ENCODE results near the gene NR6A1. TPM values are rescaled to one million over a fixed set of nuclear protein-coding genes. Genes with fewer than 3 reads are reported as not detected.

The NR6A1 gene
- not detected for total RNA-seq
- polyA plus RNA-seq (2013, experiment 1 of 2): 0.13 TPM
- 0.15 TPM for polyA plus RNA-seq (2013, experiment 2 of 2)
- total RNA-seq: 0 to 8.8 (median 0.59) reads per million in 172 experiments

- Mint-ChIP-seq H3K27me3 (peaks cover 87% of the 10 kb centered on the region), H3K36me3 (ENCODE audit: low read depth) (no peaks in the 10 kb centered on the region), H3K4me1 (ENCODE audit: low read depth) (peaks cover 39% of the 10 kb centered on the region), H3K27ac (peak within 1 kb of the TSS; percentile 32), H3K4me3 (peak within 1 kb of the TSS; percentile 90), H3K9me3 (no peaks in the 10 kb centered on the region)
- H3K9me3 ChIP-seq (ENCODE audit: control insufficient read depth in 1 of 2, insufficient read depth in 1 of 2, low read length in 2 of 2): peaks cover 0 to 4% of the 10 kb centered on the region in 2 experiments
- DNase-seq (peak; percentile 81 to 97 (median 90)), ATAC-seq (ENCODE audit: poor library complexity) (peak; percentile 88)
- peak within 1 kb of the TSS; percentile 59 for H3K4me3 ChIP-seq (ENCODE audit: low read length)
- peaks cover 34 to 71% of the 10 kb centered on the region in 2 experiments for H3K27me3 ChIP-seq (ENCODE audit: control insufficient read depth in 1 of 2, insufficient read depth in 2 of 2, low read length in 2 of 2)
- H3K27ac ChIP-seq (ENCODE audit: low read depth in 1 of 2, low read length in 2 of 2): no peak within 1 kb of the TSS
- TF ChIP-seq, protein P1, sequence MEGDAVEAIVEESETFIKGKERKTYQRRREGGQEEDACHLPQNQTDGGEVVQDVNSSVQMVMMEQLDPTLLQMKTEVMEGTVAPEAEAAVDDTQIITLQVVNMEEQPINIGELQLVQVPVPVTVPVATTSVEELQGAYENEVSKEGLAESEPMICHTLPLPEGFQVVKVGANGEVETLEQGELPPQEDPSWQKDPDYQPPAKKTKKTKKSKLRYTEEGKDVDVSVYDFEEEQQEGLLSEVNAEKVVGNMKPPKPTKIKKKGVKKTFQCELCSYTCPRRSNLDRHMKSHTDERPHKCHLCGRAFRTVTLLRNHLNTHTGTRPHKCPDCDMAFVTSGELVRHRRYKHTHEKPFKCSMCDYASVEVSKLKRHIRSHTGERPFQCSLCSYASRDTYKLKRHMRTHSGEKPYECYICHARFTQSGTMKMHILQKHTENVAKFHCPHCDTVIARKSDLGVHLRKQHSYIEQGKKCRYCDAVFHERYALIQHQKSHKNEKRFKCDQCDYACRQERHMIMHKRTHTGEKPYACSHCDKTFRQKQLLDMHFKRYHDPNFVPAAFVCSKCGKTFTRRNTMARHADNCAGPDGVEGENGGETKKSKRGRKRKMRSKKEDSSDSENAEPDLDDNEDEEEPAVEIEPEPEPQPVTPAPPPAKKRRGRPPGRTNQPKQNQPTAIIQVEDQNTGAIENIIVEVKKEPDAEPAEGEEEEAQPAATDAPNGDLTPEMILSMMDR (IDR thresholded peaks at IDR 0.05): no peak
- no peaks in the 10 kb centered on the region for H3K36me3 ChIP-seq (ENCODE audit: insufficient read depth, low read length)
- intact Hi-C loops (cut with DNase I, micrococcal nuclease): loop anchor here (1.0 to 5.0 kb wide), 4 partner anchors 90 to 372 kb away; partner anchors contain the start of genes GOLGA1 (in 1 of the 2), PSMB7 (in 1 of the 2), RPL35 (in 1 of the 2) and SCAI (in 1 of the 2)
- POLR2A ChIA-PET: interaction anchor here (0.6 to 4.4 kb wide), 5 partner anchors 82 to 157 kb away, joined by 3 to 21 read pairs (median 3); partner anchors contain the start of genes ARPC5L, RPL35 and WDR38
- CTCF ChIA-PET: interaction anchor here (1.1 to 9.2 kb wide), 5 partner anchors 59 to 123 kb away, joined by 3 to 106 read pairs (median 4); partner anchors contain the start of gene WDR38
- peaks cover 32% of the 10 kb centered on the region for H3K4me1 ChIP-seq (ENCODE audit: insufficient read depth, low read length)
These were observed at the start of gene NR6A1 for GRCh38 chr9:124771021-124771866. NR6A1 (minus strand) TSS chr9:124771311.

- POLR2A ChIA-PET: no interaction called here
- H3K4me3 Mint-ChIP-seq: no peak overlapping the region
These were observed 47.5 kb upstream of the NR6A1 start for GRCh38 chr9:124818431-124819281.

GRCh38 chr9:124815601-124816000 is 44.5 kb upstream of the NR6A1 start:
- peaks cover 14% of the 10 kb centered on the region for H3K27me3 Mint-ChIP-seq
- DNase-seq (no peak), ATAC-seq (ENCODE audit: poor library complexity) (no peak)
- no peak overlapping the region for H3K27ac ChIP-seq (ENCODE audit: low read depth in 1 of 2, low read length in 2 of 2)
- TF ChIP-seq, protein P1 (IDR thresholded peaks at IDR 0.05): no peak
- H3K36me3 ChIP-seq (ENCODE audit: insufficient read depth, low read length): no peaks in the 10 kb centered on the region
- POLR2A ChIA-PET: no interaction called here
- H3K4me3 ChIP-seq (ENCODE audit: low read length): no peak overlapping the region
- H3K27me3 ChIP-seq (ENCODE audit: control insufficient read depth in 1 of 2, insufficient read depth in 2 of 2, low read length in 2 of 2): peaks cover 0 to 2% of the 10 kb centered on the region in 2 experiments
- H3K27ac Mint-ChIP-seq: no peak overlapping the region
- H3K4me1 ChIP-seq (ENCODE audit: insufficient read depth, low read length): peaks cover 4% of the 10 kb centered on the region
- no peaks in the 10 kb centered on the region for H3K4me1 Mint-ChIP-seq (ENCODE audit: low read depth)
- no peaks in the 10 kb centered on the region for H3K36me3 Mint-ChIP-seq (ENCODE audit: low read depth)
- H3K9me3 ChIP-seq (ENCODE audit: control insufficient read depth in 1 of 2, insufficient read depth in 1 of 2, low read length in 2 of 2): no peaks in the 10 kb centered on the region
- intact Hi-C loops (cut with DNase I, micrococcal nuclease): no loop called here
- H3K9me3 Mint-ChIP-seq: no peaks in the 10 kb centered on the region
- no peak overlapping the region for H3K4me3 Mint-ChIP-seq
- CTCF ChIA-PET: no interaction called here

More at GRCh38 chr9:124818431-124819281, 47.5 kb upstream of the NR6A1 start:
- TF ChIP-seq, protein P1 (IDR thresholded peaks at IDR 0.05): no peak
- intact Hi-C loops (cut with DNase I, micrococcal nuclease): no loop called here
- DNase-seq (no peak), ATAC-seq (ENCODE audit: poor library complexity) (no peak)
- H3K4me3 ChIP-seq (ENCODE audit: low read length): no peak overlapping the region
- no peak overlapping the region for H3K27ac ChIP-seq (ENCODE audit: low read depth in 1 of 2, low read length in 2 of 2)
- H3K4me1 ChIP-seq (ENCODE audit: insufficient read depth, low read length): peaks cover 4% of the 10 kb centered on the region
- H3K36me3 ChIP-seq (ENCODE audit: insufficient read depth, low read length): no peaks in the 10 kb centered on the region
- H3K9me3 ChIP-seq (ENCODE audit: control insufficient read depth in 1 of 2, insufficient read depth in 1 of 2, low read length in 2 of 2): no peaks in the 10 kb centered on the region
- H3K27me3 Mint-ChIP-seq: peaks cover 14% of the 10 kb centered on the region
- H3K27ac Mint-ChIP-seq: no peak overlapping the region
- no peaks in the 10 kb centered on the region for H3K4me1 Mint-ChIP-seq (ENCODE audit: low read depth)
- no peaks in the 10 kb centered on the region for H3K9me3 Mint-ChIP-seq
- H3K36me3 Mint-ChIP-seq (ENCODE audit: low read depth): no peaks in the 10 kb centered on the region
- CTCF ChIA-PET: no interaction called here
- H3K27me3 ChIP-seq (ENCODE audit: control insufficient read depth in 1 of 2, insufficient read depth in 2 of 2, low read length in 2 of 2): peaks cover 0 to 2% of the 10 kb centered on the region in 2 experiments
